H1 (cell line): Measurements from ENCODE around the gene PCP4. TPM values are rescaled to one million over a fixed set of nuclear protein-coding genes. Genes with fewer than 3 reads are reported as not detected.

Experiments
- CTCF ChIA-PET: fragments of 300-600 bp; sonication (Branson Sonifier 250); formaldehyde crosslinking; loops from one replicate; lab custom pipeline; 2021; ENCODE audit not compliant: partially characterized antibody; lab: Charles Lee
- POLR2A ChIA-PET: fragments of 300-600 bp; sonication (Branson Sonifier 250); formaldehyde crosslinking; loops from one replicate; lab custom pipeline; 2021; ENCODE audit warnings: inconsistent platforms; ENCODE audit not compliant: partially characterized antibody; lab: Charles Lee
- DNase-seq, 2 experiments: peaks; one replicate each; pipeline versions ENCODE4 v3.0.0 to v3.0.0-alpha.2; 2010 to 2022; ENCODE audit warnings: low spot score in 2 of 2, low read depth in 1 of 2, mixed read lengths in 1 of 2
- FAIRE-seq: peaks from 2 replicates; lab custom pipeline; 2011; peaks lifted over from hg19 to GRCh38; lab: Jason Lieb, UNC
- H2AFZ ChIP-seq: 2 replicates; pipeline ENCODE4 v1.8.1; 2012; ENCODE audit warnings: low read length, inconsistent platforms
- H2AK5ac ChIP-seq: 2 replicates; pipeline ENCODE4 v1.6.1; 2013; ENCODE audit warnings: low read depth, low read length
- H2BK120ac ChIP-seq: replicated peaks from 2 replicates; pipeline ENCODE3; 2013; ENCODE audit warnings: low read depth, low read length, inconsistent platforms
- H2BK12ac ChIP-seq: 2 replicates; pipeline ENCODE4 v1.6.1; 2013; ENCODE audit warnings: low read depth, low read length
- H2BK15ac ChIP-seq: 2 replicates; pipeline ENCODE4 v1.6.1; 2013; ENCODE audit warnings: low read length
- H2BK20ac ChIP-seq: 2 replicates; pipeline ENCODE4 v1.6.1; 2013; ENCODE audit warnings: low read length
- H2BK5ac ChIP-seq: 2 replicates; pipeline ENCODE4 v1.6.1; 2013; ENCODE audit warnings: low read depth, low read length
- H3K14ac ChIP-seq: 2 replicates; pipeline ENCODE4 v1.6.1; 2013; ENCODE audit warnings: inconsistent platforms; ENCODE audit not compliant: insufficient read length
- H3K18ac ChIP-seq: 2 replicates; pipeline ENCODE4 v1.6.1; 2013; ENCODE audit warnings: low read length; ENCODE audit errors: extremely low read depth
- H3K23ac ChIP-seq: 2 replicates; pipeline ENCODE4 v1.6.1; 2013; ENCODE audit warnings: inconsistent platforms; ENCODE audit not compliant: insufficient read length
- H3K23me2 ChIP-seq: 2 replicates; pipeline ENCODE4 v1.6.1; 2013; ENCODE audit warnings: low read depth, low read length
- H3K27ac ChIP-seq: 2 replicates; pipeline ENCODE4 v1.6.1; 2011; ENCODE audit warnings: low read depth, low read length, inconsistent platforms
- H3K27me3 ChIP-seq, 4 experiments: replicated peaks in 1 of 4; 1 replicate in 1 of 4; 2 replicates in 3 of 4; pipeline versions ENCODE4 v1.6.1 to v1.8.1; 2011 to 2013; ENCODE audit warnings: low read length in 3 of 4, mild to moderate bottlenecking in 3 of 4, inconsistent platforms in 2 of 4, mixed read lengths in 2 of 4, moderate library complexity in 1 of 4; ENCODE audit not compliant: control insufficient read depth in 3 of 4, insufficient read depth in 3 of 4; ENCODE audit errors: extremely low read depth in 1 of 4
- H3K36me3 ChIP-seq, 4 experiments: 2 replicates each; pipeline versions ENCODE4 v1.6.1 to v1.8.1; 2011 to 2013; ENCODE audit warnings: mild to moderate bottlenecking in 4 of 4, low read length in 3 of 4, moderate library complexity in 2 of 4, control low read depth in 1 of 4, inconsistent platforms in 1 of 4; ENCODE audit not compliant: insufficient read depth in 4 of 4, control insufficient read depth in 2 of 4
- H3K4ac ChIP-seq: replicated peaks from 2 replicates; pipeline ENCODE3; 2013; ENCODE audit warnings: low read length, low read depth, mixed read lengths, inconsistent platforms; ENCODE audit not compliant: insufficient read length
- H3K4me1 ChIP-seq, 4 experiments: replicated peaks in 1 of 4; 1 replicate in 1 of 4; 2 replicates in 3 of 4; pipeline versions ENCODE4 v1.6.1 to v1.8.1; 2011 to 2013; ENCODE audit warnings: low read length in 3 of 4, inconsistent platforms in 2 of 4, mixed read lengths in 1 of 4; ENCODE audit not compliant: insufficient read depth in 4 of 4, control insufficient read depth in 3 of 4
- H3K4me2 ChIP-seq, 2 experiments: 2 replicates each; pipeline versions ENCODE4 v1.6.1 to v1.8.1; 2011 to 2013; ENCODE audit warnings: low read depth in 2 of 2, low read length in 2 of 2, control low read depth in 1 of 2, inconsistent platforms in 1 of 2, mild to moderate bottlenecking in 1 of 2; ENCODE audit not compliant: insufficient read depth in 1 of 2
- H3K4me3 ChIP-seq, 4 experiments: fragments of 200-600, 300-600 bp in 1 of 4; sonication (generic), shearing (Covaris generic), sonication (Bioruptor Twin) in 1 of 4; 2 replicates each; pipeline versions ENCODE4 v1.5.1 to v1.8.1; 2011 to 2016; ENCODE audit warnings: low read length in 4 of 4, low read depth in 3 of 4, control low read depth in 2 of 4, inconsistent platforms in 2 of 4, mild to moderate bottlenecking in 2 of 4, mixed read lengths in 1 of 4, moderate library complexity in 1 of 4; ENCODE audit not compliant: insufficient read depth in 2 of 4; ENCODE audit errors: extremely low read depth in 1 of 4
- H3K56ac ChIP-seq: replicated peaks from 2 replicates; pipeline ENCODE3; 2013; ENCODE audit warnings: low read depth, mild to moderate bottlenecking, mixed read lengths, low read length, inconsistent platforms; ENCODE audit not compliant: insufficient read length
- H3K79me1 ChIP-seq: 2 replicates; pipeline ENCODE4 v1.6.1; 2013; ENCODE audit warnings: low read depth, low read length, control low read depth
- H3K79me2 ChIP-seq, 2 experiments: 2 replicates each; pipeline versions ENCODE4 v1.6.1 to v1.8.1; 2012 to 2013; ENCODE audit warnings: low read length in 2 of 2, mild to moderate bottlenecking in 2 of 2, inconsistent platforms in 1 of 2; ENCODE audit not compliant: insufficient read depth in 2 of 2, control insufficient read depth in 1 of 2
- H3K9ac ChIP-seq, 4 experiments: replicated peaks in 1 of 4; 1 replicate in 1 of 4; 2 replicates in 3 of 4; pipeline versions ENCODE4 v1.6.1 to v1.8.1; 2011 to 2013; ENCODE audit warnings: low read depth in 3 of 4, low read length in 3 of 4, control low read depth in 2 of 4, mild to moderate bottlenecking in 2 of 4, moderate library complexity in 2 of 4, inconsistent platforms in 1 of 4; ENCODE audit errors: extremely low read depth in 1 of 4
- H3K9me3 ChIP-seq, 2 experiments: 2 replicates each; pipeline versions ENCODE4 v1.6.1 to v1.8.1; 2012 to 2013; ENCODE audit warnings: mild to moderate bottlenecking in 2 of 2, moderate library complexity in 2 of 2, control low read depth in 1 of 2, inconsistent platforms in 1 of 2, low read depth in 1 of 2, low read length in 1 of 2, mixed read lengths in 1 of 2; ENCODE audit not compliant: insufficient read depth in 2 of 2
- H4K20me1 ChIP-seq, 2 experiments: replicated peaks in 1 of 2; 2 replicates each; pipeline versions ENCODE3 to v1.8.1; 2011 to 2013; ENCODE audit warnings: inconsistent platforms in 2 of 2, low read length in 2 of 2, mild to moderate bottlenecking in 1 of 2; ENCODE audit not compliant: insufficient read depth in 2 of 2, control insufficient read depth in 1 of 2
- H4K5ac ChIP-seq: 2 replicates; pipeline ENCODE4 v1.6.1; 2013; ENCODE audit warnings: low read length, low read depth, mixed read lengths, inconsistent platforms; ENCODE audit not compliant: insufficient read length
- H4K8ac ChIP-seq: 2 replicates; pipeline ENCODE4 v1.8.0; 2013; ENCODE audit warnings: mild to moderate bottlenecking, moderate library complexity, low read length, inconsistent platforms; ENCODE audit not compliant: insufficient read depth; ENCODE audit errors: extremely low read depth
- H4K91ac ChIP-seq: replicated peaks from 2 replicates; pipeline ENCODE3; 2013; ENCODE audit warnings: low read length, mixed read lengths, inconsistent platforms; ENCODE audit not compliant: insufficient read length
- CREB1 ChIP-seq: IDR thresholded peaks from 2 replicates; pipeline ENCODE4 v1.6.1; 2012; ENCODE audit warnings: inconsistent platforms
- CTBP2 ChIP-seq: IDR thresholded peaks from 2 replicates; pipeline ENCODE4 v1.7.0; 2011; ENCODE audit warnings: borderline replicate concordance, mild to moderate bottlenecking, moderate library complexity, mixed read lengths, low read length; ENCODE audit not compliant: insufficient read depth, insufficient read length
- GTF2F1 ChIP-seq: IDR thresholded peaks from 2 replicates; pipeline ENCODE4 v1.6.1; 2012; ENCODE audit warnings: low read depth, low read length, improper control_type of control experiment, borderline replicate concordance
- JUN ChIP-seq: IDR thresholded peaks from 2 replicates; pipeline ENCODE4 v1.6.1; 2011; ENCODE audit warnings: low read depth, mild to moderate bottlenecking, improper control_type of control experiment, low read length
- KDM5A ChIP-seq: fragments of 200-600 bp; IDR thresholded peaks from 2 replicates; pipeline ENCODE4 v1.7.1; 2012; ENCODE audit warnings: mild to moderate bottlenecking, low read length, inconsistent platforms, mixed read lengths
- MAX ChIP-seq: IDR thresholded peaks from 2 replicates; pipeline ENCODE4 v1.6.1; 2012; ENCODE audit warnings: inconsistent platforms
- SP4 ChIP-seq: IDR thresholded peaks from 2 replicates; pipeline ENCODE4 v1.6.1; 2012; ENCODE audit warnings: low read length, inconsistent platforms
- SUZ12 ChIP-seq: fragments of 200-600 bp; sonication (generic); IDR thresholded peaks from 2 replicates; pipeline ENCODE4 v1.6.1; 2012; ENCODE audit warnings: mild to moderate bottlenecking, inconsistent platforms, low read length, moderate library complexity, mixed read lengths
- TBP ChIP-seq: IDR thresholded peaks from 2 replicates; pipeline ENCODE4 v1.6.1; 2011; ENCODE audit warnings: low read depth, low read length, improper control_type of control experiment
- TCF12 ChIP-seq: IDR thresholded peaks from 2 replicates; pipeline ENCODE4 v1.6.1; 2011; ENCODE audit warnings: low read depth, mild to moderate bottlenecking, low read length
- USF2 ChIP-seq: IDR thresholded peaks from 2 replicates; pipeline ENCODE4 v1.6.1; 2011; ENCODE audit warnings: low read length, improper control_type of control experiment
- YY1 ChIP-seq: IDR thresholded peaks from 2 replicates; pipeline ENCODE4 v1.6.1; 2011; ENCODE audit warnings: low read depth, mild to moderate bottlenecking, low read length
- polyA plus RNA-seq, 7 experiments: library from polyadenylated mRNA; depleted of rRNA in 3 of 7; stranded (reverse) in 5 of 7; unstranded in 2 of 7; fragments of >200 nt in 5 of 7; fragments of 200-250 nt in 2 of 7; gene quantifications; 1 replicate in 5 of 7; 2 replicates in 1 of 7; 4 replicates in 1 of 7; pipeline versions ENCODE4 v1.2.1 to v1.2.3, GENCODE V29; 2011 to 2013; ENCODE audit warnings: missing spikeins in 2 of 7, mixed read lengths in 2 of 7
- total RNA-seq: library from RNA; stranded (reverse); fragmentation: NEBNext Ultra II Directional; extraction: Animal tissue kit (Norgen Biotek cat#: 25700); gene quantifications from 2 replicates; pipeline ENCODE4 v1.2.1, GENCODE V29; 2021

Gene PCP4
- total and polyA plus RNA-seq, 2 of the 8 experiments (the other 6 are each of a cell fraction or from before 2014, with no cell fraction given) = 1.8 to 2.4 TPM

GRCh38 chr21:39900491-39900890, 33.3 kb downstream of the PCP4 start (continued):
- TF ChIP-seq TBP = no peak

GRCh38 chr21:39900911-39901310, 33.7 kb downstream of the PCP4 start:
- no peak overlapping the region for H3K56ac ChIP-seq
- H3K4me1 ChIP-seq = no peaks in the 10 kb centered on the region
- no peak overlapping the region for H2BK120ac ChIP-seq
- H3K23me2 ChIP-seq = no peaks in the 10 kb centered on the region
- H3K27me3 ChIP-seq = no peaks in the 10 kb centered on the region
- no peak overlapping the region for H4K8ac ChIP-seq
- no peak overlapping the region for H3K14ac ChIP-seq
- FAIRE-seq (no peak), DNase-seq (no peak)
- no peak overlapping the region for H2AFZ ChIP-seq
- no peak overlapping the region for H3K23ac ChIP-seq
- no peak overlapping the region for H3K4me2 ChIP-seq
- no peaks in the 10 kb centered on the region for H3K79me1 ChIP-seq
- no peak overlapping the region for H3K18ac ChIP-seq
- no peaks in the 10 kb centered on the region for H4K20me1 ChIP-seq
- H3K36me3 ChIP-seq = no peaks in the 10 kb centered on the region
- ChIA-PET CTCF (interaction anchor here (1.3 kb wide), 1 partner anchor 219 kb away, joined by 3 read pairs; no protein-coding TSS in a partner anchor), POLR2A (no interaction called here)
- H2BK12ac ChIP-seq = no peak overlapping the region
- H4K5ac ChIP-seq = no peak overlapping the region
- H2BK5ac ChIP-seq = no peak overlapping the region
- no peak overlapping the region for H2AK5ac ChIP-seq
- no peak overlapping the region for H3K4ac ChIP-seq
- no peak overlapping the region for H4K91ac ChIP-seq
- no peak overlapping the region for H3K9ac ChIP-seq
- no peak overlapping the region for H2BK15ac ChIP-seq
- H3K4me3 ChIP-seq = no peak overlapping the region
- no peak for TF ChIP-seq MAX
- no peak for TF ChIP-seq JUN
- no peak for TF ChIP-seq KDM5A
- TF ChIP-seq CREB1 = no peak
- no peak for TF ChIP-seq SP4
- TF ChIP-seq USF2 = no peak
- no peak for TF ChIP-seq CTBP2
- TF ChIP-seq YY1 = no peak
- no peak for TF ChIP-seq SUZ12
- no peak for TF ChIP-seq TCF12
- no peak for TF ChIP-seq GTF2F1
- H2BK20ac ChIP-seq = no peak overlapping the region
- H3K27ac ChIP-seq = no peak overlapping the region
- no peaks in the 10 kb centered on the region for H3K79me2 ChIP-seq
- no peaks in the 10 kb centered on the region for H3K9me3 ChIP-seq
